ENCODE results near the gene CBARP. TPM values are rescaled to one million over a fixed set of nuclear protein-coding genes. Genes with fewer than 3 reads are reported as not detected.

The CBARP gene
- polyA plus RNA-seq, 3 donors = not detected

- TF ChIP-seq CTCF (IDR thresholded peaks at IDR 0.05) = no peak
- Histone ChIP-seq H3K9ac (ENCODE audit: insufficient read depth, low read length, poor library complexity, severe bottlenecking) (no peak overlapping the region), H4K20me1 (ENCODE audit: insufficient read depth, low read length) (peaks cover 41% of the 10 kb centered on the region), H2AFZ (ENCODE audit: insufficient read depth, low read depth, low read length, poor library complexity, severe bottlenecking) (no peak overlapping the region), H3K27me3 (ENCODE audit: control insufficient read depth in 2 of 2, insufficient read depth in 2 of 2, low read length in 2 of 2) (no peaks in the 10 kb centered on the region), H3K4me2 (replicated peaks; ENCODE audit: extremely low read depth, low read length, poor library complexity, severe bottlenecking) (no peak overlapping the region), H3K36me3 (replicated peaks in 1 of 2; ENCODE audit: control insufficient read depth in 1 of 2, insufficient read depth in 2 of 2, low read length in 2 of 2) (peaks cover 29 to 52% of the 10 kb centered on the region in 2 donors), H3K79me2 (ENCODE audit: insufficient read depth, low read length) (no peaks in the 10 kb centered on the region), H3K9me3 (replicated peaks in 1 of 2; ENCODE audit: control insufficient read depth in 1 of 2, insufficient read depth in 1 of 2, low read length in 2 of 2) (no peaks in the 10 kb centered on the region), H3K27ac (ENCODE audit: low read depth in 1 of 2, low read length in 2 of 2) (no peak overlapping the region), H3K4me1 (ENCODE audit: control insufficient read depth in 1 of 2, insufficient read depth in 2 of 2, low read length in 2 of 2) (no peaks in the 10 kb centered on the region), H3K4me3 (replicated peaks in 1 of 3; ENCODE audit: low read depth in 2 of 3, low read length in 3 of 3) (no peak overlapping the region)
- intact Hi-C loops (cut with micrococcal nuclease) = no loop called here
- Mint-ChIP-seq H3K27ac (no peak overlapping the region), H3K4me3 (no peak overlapping the region), H3K9me3 (peaks cover 0 to 10% (median 3%) of the 10 kb centered on the region in 7 donors), H3K36me3 (peaks cover 12 to 27% of the 10 kb centered on the region in 2 donors), H3K27me3 (ENCODE audit: low read depth in 3 of 3) (peaks cover 0 to 5% (median 4%) of the 10 kb centered on the region in 3 donors), H3K4me1 (peaks cover 3% of the 10 kb centered on the region)
- DNase-seq = no peak
- 97% methylated on average over 37 of the region's 56 CpGs for WGBS (ENCODE audit: insufficient coverage)
These were observed 10.3 kb downstream of the CBARP start for GRCh38 chr19:1227304-1228054.

- Histone ChIP-seq H3K4me1 (ENCODE audit: control insufficient read depth in 1 of 2, insufficient read depth in 2 of 2, low read length in 2 of 2) (no peaks in the 10 kb centered on the region), H3K9me3 (replicated peaks in 1 of 2; ENCODE audit: control insufficient read depth in 1 of 2, insufficient read depth in 1 of 2, low read length in 2 of 2) (no peaks in the 10 kb centered on the region), H3K4me3 (replicated peaks in 1 of 3; ENCODE audit: low read depth in 2 of 3, low read length in 3 of 3) (no peak overlapping the region), H3K27ac (ENCODE audit: low read depth in 1 of 2, low read length in 2 of 2) (no peak overlapping the region), H3K27me3 (ENCODE audit: control insufficient read depth in 2 of 2, insufficient read depth in 2 of 2, low read length in 2 of 2) (no peaks in the 10 kb centered on the region), H3K4me2 (replicated peaks; ENCODE audit: extremely low read depth, low read length, poor library complexity, severe bottlenecking) (no peak overlapping the region), H4K20me1 (ENCODE audit: insufficient read depth, low read length) (peaks cover 48% of the 10 kb centered on the region), H2AFZ (ENCODE audit: insufficient read depth, low read depth, low read length, poor library complexity, severe bottlenecking) (no peak overlapping the region), H3K79me2 (ENCODE audit: insufficient read depth, low read length) (no peaks in the 10 kb centered on the region), H3K9ac (ENCODE audit: insufficient read depth, low read length, poor library complexity, severe bottlenecking) (no peak overlapping the region), H3K36me3 (replicated peaks in 1 of 2; ENCODE audit: control insufficient read depth in 1 of 2, insufficient read depth in 2 of 2, low read length in 2 of 2) (peaks cover 34 to 60% of the 10 kb centered on the region in 2 donors)
- Mint-ChIP-seq H3K27ac (no peak overlapping the region), H3K27me3 (ENCODE audit: low read depth in 3 of 3) (peaks cover 0 to 2% (median 2%) of the 10 kb centered on the region in 3 donors), H3K36me3 (peaks cover 12 to 27% of the 10 kb centered on the region in 2 donors), H3K4me1 (no peaks in the 10 kb centered on the region), H3K4me3 (no peak overlapping the region), H3K9me3 (peaks cover 0 to 10% (median 3%) of the 10 kb centered on the region in 7 donors)
- intact Hi-C loops (cut with micrococcal nuclease) = no loop called here
- TF ChIP-seq CTCF (IDR thresholded peaks at IDR 0.05) = no peak
- DNase-seq = no peak
- WGBS (ENCODE audit: insufficient coverage) = 94% methylated on average over 43 of the region's 50 CpGs
These were observed 11.1 kb downstream of the CBARP start for GRCh38 chr19:1226522-1227303.
